H1 (cell line): ENCODE measurements around the gene STXBP5L. TPM values are rescaled to one million over a fixed set of nuclear protein-coding genes. Genes with fewer than 3 reads are reported as not detected.

Source experiments
- CTCF ChIA-PET: fragments of 300-600 bp; sonication (Branson Sonifier 250); formaldehyde crosslinking; loops from one replicate; lab custom pipeline; 2021; ENCODE audit not compliant: partially characterized antibody; lab: Charles Lee
- POLR2A ChIA-PET: fragments of 300-600 bp; sonication (Branson Sonifier 250); formaldehyde crosslinking; loops from one replicate; lab custom pipeline; 2021; ENCODE audit warnings: inconsistent platforms; ENCODE audit not compliant: partially characterized antibody; lab: Charles Lee
- DNase-seq, 2 experiments: peaks; one replicate each; pipeline versions ENCODE4 v3.0.0 to v3.0.0-alpha.2; 2010 to 2022; ENCODE audit warnings: low spot score in 2 of 2, low read depth in 1 of 2, mixed read lengths in 1 of 2
- FAIRE-seq: peaks from 2 replicates; lab custom pipeline; 2011; peaks lifted over from hg19 to GRCh38; lab: Jason Lieb, UNC
- H2AFZ ChIP-seq: 2 replicates; pipeline ENCODE4 v1.8.1; 2012; ENCODE audit warnings: low read length, inconsistent platforms
- H2AK5ac ChIP-seq: 2 replicates; pipeline ENCODE4 v1.6.1; 2013; ENCODE audit warnings: low read depth, low read length
- H2BK120ac ChIP-seq: replicated peaks from 2 replicates; pipeline ENCODE3; 2013; ENCODE audit warnings: low read depth, low read length, inconsistent platforms
- H2BK12ac ChIP-seq: 2 replicates; pipeline ENCODE4 v1.6.1; 2013; ENCODE audit warnings: low read depth, low read length
- H2BK15ac ChIP-seq: 2 replicates; pipeline ENCODE4 v1.6.1; 2013; ENCODE audit warnings: low read length
- H2BK20ac ChIP-seq: 2 replicates; pipeline ENCODE4 v1.6.1; 2013; ENCODE audit warnings: low read length
- H2BK5ac ChIP-seq: 2 replicates; pipeline ENCODE4 v1.6.1; 2013; ENCODE audit warnings: low read depth, low read length
- H3K14ac ChIP-seq: 2 replicates; pipeline ENCODE4 v1.6.1; 2013; ENCODE audit warnings: inconsistent platforms; ENCODE audit not compliant: insufficient read length
- H3K18ac ChIP-seq: 2 replicates; pipeline ENCODE4 v1.6.1; 2013; ENCODE audit warnings: low read length; ENCODE audit errors: extremely low read depth
- H3K23ac ChIP-seq: 2 replicates; pipeline ENCODE4 v1.6.1; 2013; ENCODE audit warnings: inconsistent platforms; ENCODE audit not compliant: insufficient read length
- H3K23me2 ChIP-seq: 2 replicates; pipeline ENCODE4 v1.6.1; 2013; ENCODE audit warnings: low read depth, low read length
- H3K27ac ChIP-seq: 2 replicates; pipeline ENCODE4 v1.6.1; 2011; ENCODE audit warnings: low read depth, low read length, inconsistent platforms
- H3K27me3 ChIP-seq, 4 experiments: replicated peaks in 1 of 4; 1 replicate in 1 of 4; 2 replicates in 3 of 4; pipeline versions ENCODE4 v1.6.1 to v1.8.1; 2011 to 2013; ENCODE audit warnings: low read length in 3 of 4, mild to moderate bottlenecking in 3 of 4, inconsistent platforms in 2 of 4, mixed read lengths in 2 of 4, moderate library complexity in 1 of 4; ENCODE audit not compliant: control insufficient read depth in 3 of 4, insufficient read depth in 3 of 4; ENCODE audit errors: extremely low read depth in 1 of 4
- H3K36me3 ChIP-seq, 4 experiments: 2 replicates each; pipeline versions ENCODE4 v1.6.1 to v1.8.1; 2011 to 2013; ENCODE audit warnings: mild to moderate bottlenecking in 4 of 4, low read length in 3 of 4, moderate library complexity in 2 of 4, control low read depth in 1 of 4, inconsistent platforms in 1 of 4; ENCODE audit not compliant: insufficient read depth in 4 of 4, control insufficient read depth in 2 of 4
- H3K4ac ChIP-seq: replicated peaks from 2 replicates; pipeline ENCODE3; 2013; ENCODE audit warnings: low read length, low read depth, mixed read lengths, inconsistent platforms; ENCODE audit not compliant: insufficient read length
- H3K4me1 ChIP-seq, 4 experiments: replicated peaks in 1 of 4; 1 replicate in 1 of 4; 2 replicates in 3 of 4; pipeline versions ENCODE4 v1.6.1 to v1.8.1; 2011 to 2013; ENCODE audit warnings: low read length in 3 of 4, inconsistent platforms in 2 of 4, mixed read lengths in 1 of 4; ENCODE audit not compliant: insufficient read depth in 4 of 4, control insufficient read depth in 3 of 4
- H3K4me2 ChIP-seq, 2 experiments: 2 replicates each; pipeline versions ENCODE4 v1.6.1 to v1.8.1; 2011 to 2013; ENCODE audit warnings: low read depth in 2 of 2, low read length in 2 of 2, control low read depth in 1 of 2, inconsistent platforms in 1 of 2, mild to moderate bottlenecking in 1 of 2; ENCODE audit not compliant: insufficient read depth in 1 of 2
- H3K4me3 ChIP-seq, 4 experiments: fragments of 200-600, 300-600 bp in 1 of 4; sonication (generic), shearing (Covaris generic), sonication (Bioruptor Twin) in 1 of 4; 2 replicates each; pipeline versions ENCODE4 v1.5.1 to v1.8.1; 2011 to 2016; ENCODE audit warnings: low read length in 4 of 4, low read depth in 3 of 4, control low read depth in 2 of 4, inconsistent platforms in 2 of 4, mild to moderate bottlenecking in 2 of 4, mixed read lengths in 1 of 4, moderate library complexity in 1 of 4; ENCODE audit not compliant: insufficient read depth in 2 of 4; ENCODE audit errors: extremely low read depth in 1 of 4
- H3K56ac ChIP-seq: replicated peaks from 2 replicates; pipeline ENCODE3; 2013; ENCODE audit warnings: low read depth, mild to moderate bottlenecking, mixed read lengths, low read length, inconsistent platforms; ENCODE audit not compliant: insufficient read length
- H3K79me1 ChIP-seq: 2 replicates; pipeline ENCODE4 v1.6.1; 2013; ENCODE audit warnings: low read depth, low read length, control low read depth
- H3K79me2 ChIP-seq, 2 experiments: 2 replicates each; pipeline versions ENCODE4 v1.6.1 to v1.8.1; 2012 to 2013; ENCODE audit warnings: low read length in 2 of 2, mild to moderate bottlenecking in 2 of 2, inconsistent platforms in 1 of 2; ENCODE audit not compliant: insufficient read depth in 2 of 2, control insufficient read depth in 1 of 2
- H3K9ac ChIP-seq, 4 experiments: replicated peaks in 1 of 4; 1 replicate in 1 of 4; 2 replicates in 3 of 4; pipeline versions ENCODE4 v1.6.1 to v1.8.1; 2011 to 2013; ENCODE audit warnings: low read depth in 3 of 4, low read length in 3 of 4, control low read depth in 2 of 4, mild to moderate bottlenecking in 2 of 4, moderate library complexity in 2 of 4, inconsistent platforms in 1 of 4; ENCODE audit errors: extremely low read depth in 1 of 4
- H3K9me3 ChIP-seq, 2 experiments: 2 replicates each; pipeline versions ENCODE4 v1.6.1 to v1.8.1; 2012 to 2013; ENCODE audit warnings: mild to moderate bottlenecking in 2 of 2, moderate library complexity in 2 of 2, control low read depth in 1 of 2, inconsistent platforms in 1 of 2, low read depth in 1 of 2, low read length in 1 of 2, mixed read lengths in 1 of 2; ENCODE audit not compliant: insufficient read depth in 2 of 2
- H4K20me1 ChIP-seq, 2 experiments: replicated peaks in 1 of 2; 2 replicates each; pipeline versions ENCODE3 to v1.8.1; 2011 to 2013; ENCODE audit warnings: inconsistent platforms in 2 of 2, low read length in 2 of 2, mild to moderate bottlenecking in 1 of 2; ENCODE audit not compliant: insufficient read depth in 2 of 2, control insufficient read depth in 1 of 2
- H4K5ac ChIP-seq: 2 replicates; pipeline ENCODE4 v1.6.1; 2013; ENCODE audit warnings: low read length, low read depth, mixed read lengths, inconsistent platforms; ENCODE audit not compliant: insufficient read length
- H4K8ac ChIP-seq: 2 replicates; pipeline ENCODE4 v1.8.0; 2013; ENCODE audit warnings: mild to moderate bottlenecking, moderate library complexity, low read length, inconsistent platforms; ENCODE audit not compliant: insufficient read depth; ENCODE audit errors: extremely low read depth
- H4K91ac ChIP-seq: replicated peaks from 2 replicates; pipeline ENCODE3; 2013; ENCODE audit warnings: low read length, mixed read lengths, inconsistent platforms; ENCODE audit not compliant: insufficient read length
- FOSL1 ChIP-seq: IDR thresholded peaks from 2 replicates; pipeline ENCODE4 v1.6.1; 2011; ENCODE audit warnings: mild to moderate bottlenecking, low read depth, low read length, moderate library complexity; ENCODE audit not compliant: insufficient read depth
- SAP30 ChIP-seq: fragments of 300-600 bp; sonication (generic); IDR thresholded peaks from 2 replicates; pipeline ENCODE4 v1.7.1; 2012; ENCODE audit warnings: low read length, moderate library complexity, mild to moderate bottlenecking, inconsistent platforms; ENCODE audit not compliant: insufficient read depth, insufficient replicate concordance
- SP4 ChIP-seq: IDR thresholded peaks from 2 replicates; pipeline ENCODE4 v1.6.1; 2012; ENCODE audit warnings: low read length, inconsistent platforms
- WGBS, 2 experiments: shearing (Covaris generic) in 1 of 2; methylation state at CpG; one replicate each; pipeline versions ENCODE4 v1.1.6 to v1.1.7; 2013 to 2015; ENCODE audit warnings: low lambda C conversion rate in 2 of 2, mixed read lengths in 2 of 2, inconsistent platforms in 1 of 2, low coverage in 1 of 2, missing lambda C conversion rate in 1 of 2; ENCODE audit not compliant: insufficient replicate concordance in 2 of 2, insufficient coverage in 1 of 2, insufficient read length in 1 of 2; ENCODE audit errors: extremely low coverage in 1 of 2, missing lambda C conversion rate in 1 of 2; 5-methylcytosine and 5-hydroxymethylcytosine counted together
- polyA plus RNA-seq, 7 experiments: library from polyadenylated mRNA; depleted of rRNA in 3 of 7; stranded (reverse) in 5 of 7; unstranded in 2 of 7; fragments of >200 nt in 5 of 7; fragments of 200-250 nt in 2 of 7; gene quantifications; 1 replicate in 5 of 7; 2 replicates in 1 of 7; 4 replicates in 1 of 7; pipeline versions ENCODE4 v1.2.1 to v1.2.3, GENCODE V29; 2011 to 2013; ENCODE audit warnings: missing spikeins in 2 of 7, mixed read lengths in 2 of 7
- total RNA-seq: library from RNA; stranded (reverse); fragmentation: NEBNext Ultra II Directional; extraction: Animal tissue kit (Norgen Biotek cat#: 25700); gene quantifications from 2 replicates; pipeline ENCODE4 v1.2.1, GENCODE V29; 2021
- TF ChIP-seq, protein P1 (sequence below): IDR thresholded peaks from 2 replicates; pipeline ENCODE4 v1.6.1; 2012; ENCODE audit warnings: inconsistent platforms

STXBP5L gene
- total and polyA plus RNA-seq, 2 of the 8 experiments (the other 6 are each of a cell fraction or from before 2014, with no cell fraction given), result 2.0 to 6.0 TPM

DNA sequence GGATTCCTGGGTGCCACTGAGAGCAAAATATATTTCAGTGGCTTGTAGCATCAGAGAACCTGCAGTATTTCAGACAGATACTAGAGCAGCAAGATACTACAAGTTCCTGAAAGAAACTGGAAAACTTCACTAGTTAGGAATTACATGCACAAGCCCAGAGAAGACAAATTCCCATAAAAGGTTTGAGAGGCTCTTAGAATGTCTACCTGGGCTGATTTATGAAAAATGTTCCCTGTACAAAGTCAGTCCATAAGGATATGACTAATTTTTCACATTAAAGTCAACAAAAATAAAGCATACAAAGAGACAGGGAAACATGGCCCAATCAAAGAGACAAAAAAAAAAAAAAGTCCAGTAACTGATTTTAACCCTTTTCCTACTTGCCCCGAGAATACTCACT lies 335.2 kb downstream of the STXBP5L start:
- Histone ChIP-seq H4K91ac (no peak overlapping the region), H2BK5ac (no peak overlapping the region), H4K20me1 (no peaks in the 10 kb centered on the region), H2BK12ac (no peak overlapping the region), H3K79me2 (no peaks in the 10 kb centered on the region), H4K5ac (no peak overlapping the region), H2AK5ac (no peak overlapping the region), H3K18ac (no peak overlapping the region), H2BK15ac (no peak overlapping the region), H3K9me3 (no peaks in the 10 kb centered on the region), H4K8ac (no peak overlapping the region), H3K56ac (no peak overlapping the region), H3K9ac (no peak overlapping the region), H3K4ac (no peak overlapping the region), H2BK20ac (no peak overlapping the region), H3K14ac (no peak overlapping the region), H3K4me2 (no peak overlapping the region), H2AFZ (no peak overlapping the region), H3K36me3 (no peaks in the 10 kb centered on the region), H3K27ac (no peak overlapping the region), H3K4me1 (no peaks in the 10 kb centered on the region), H3K27me3 (no peaks in the 10 kb centered on the region), H3K79me1 (no peaks in the 10 kb centered on the region), H3K23me2 (no peaks in the 10 kb centered on the region; the same call in 1 of the 2 replicates), H3K4me3 (no peak overlapping the region), H2BK120ac (no peak overlapping the region), H3K23ac (no peak overlapping the region)
- no peak for FAIRE-seq
- 92% methylated on average over 1 of the region's 1 CpG; no CpG with 5 or more reads in 1 of the 2 experiments for WGBS, 2 experiments
- CTCF ChIA-PET, result no interaction called here
- DNase-seq, result no peak
- POLR2A ChIA-PET, result interaction anchor here (0.6 kb wide), 1 partner anchor 52 kb away, joined by 3 read pairs; no protein-coding TSS in a partner anchor
- TF ChIP-seq FOSL1 (no peak), SP4 (no peak), SAP30 (no peak)
- TF ChIP-seq, protein P1, sequence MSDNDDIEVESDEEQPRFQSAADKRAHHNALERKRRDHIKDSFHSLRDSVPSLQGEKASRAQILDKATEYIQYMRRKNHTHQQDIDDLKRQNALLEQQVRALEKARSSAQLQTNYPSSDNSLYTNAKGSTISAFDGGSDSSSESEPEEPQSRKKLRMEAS, result no peak
